SW 1271 (cell line): ENCODE data around the gene DNAI4.

Source experiments
- DNase-seq, 2 experiments: peaks; one replicate each; lab custom pipeline; 2025; lab: John Stamatoyannopoulos, UW

The DNAI4 gene

GRCh38 chr1:66764994-66765578, 159.6 kb downstream of the DNAI4 start:
- peak in 1 of 2 experiments; percentile 32 for DNase-seq
